Stimulated activated CD8-positive, alpha-beta memory T cell treated with anti-CD3 and anti-CD28 coated beads, Interleukin-12 subunit alpha, Interleukin-12 subunit beta, amount 100 ng/mL, for 24 hours (primary cell): ENCODE measurements around the gene FHIT.

Experiments used
- DNase-seq: peaks from one replicate; pipeline ENCODE4 v3.0.0-alpha.2; 2020; ENCODE audit errors: extremely low read depth

The FHIT gene

DNA sequence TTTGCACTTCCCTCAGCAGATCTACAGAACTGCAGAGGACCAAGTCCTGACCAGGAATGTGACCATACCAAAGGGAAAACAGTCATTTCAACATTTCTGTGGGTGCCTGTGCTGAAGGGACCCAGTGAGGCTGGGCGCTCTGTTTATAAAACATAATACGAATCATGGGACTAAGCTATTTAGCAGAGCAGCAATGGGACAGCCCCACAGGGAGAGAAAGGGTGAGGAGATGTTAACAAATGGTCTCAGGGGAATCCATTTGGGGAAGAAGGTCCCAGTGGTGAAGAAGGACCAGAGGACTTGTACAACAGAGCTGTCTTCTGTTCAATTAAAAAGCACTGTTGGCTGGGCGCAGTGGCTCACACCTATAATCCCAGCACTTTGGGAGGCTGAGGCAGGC lies 1025.4 kb downstream of the FHIT start:
- DNase-seq, result no peak

DNA sequence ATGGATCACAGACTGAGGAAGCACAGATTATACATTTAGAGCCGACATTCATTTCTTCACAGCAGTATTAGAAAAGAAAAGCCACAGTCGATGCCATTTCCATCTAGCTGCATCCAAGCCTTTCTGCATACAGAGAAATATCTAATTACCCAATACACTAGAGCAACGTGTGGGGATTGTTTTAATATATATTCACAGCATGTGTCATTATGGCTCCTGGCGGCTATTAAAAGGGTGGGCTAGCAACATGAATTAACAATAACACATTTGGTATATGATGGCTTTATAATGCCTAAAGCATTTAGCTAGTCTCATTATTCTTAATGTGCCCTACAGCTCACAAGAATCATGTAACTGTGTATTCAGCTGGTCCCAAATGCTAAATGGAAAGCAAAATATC lies 1030.5 kb downstream of the FHIT start:
- no peak for DNase-seq

GRCh38 chr3:60219501-60219900 lies 1031.8 kb downstream of the FHIT start:
- no peak for DNase-seq

DNA sequence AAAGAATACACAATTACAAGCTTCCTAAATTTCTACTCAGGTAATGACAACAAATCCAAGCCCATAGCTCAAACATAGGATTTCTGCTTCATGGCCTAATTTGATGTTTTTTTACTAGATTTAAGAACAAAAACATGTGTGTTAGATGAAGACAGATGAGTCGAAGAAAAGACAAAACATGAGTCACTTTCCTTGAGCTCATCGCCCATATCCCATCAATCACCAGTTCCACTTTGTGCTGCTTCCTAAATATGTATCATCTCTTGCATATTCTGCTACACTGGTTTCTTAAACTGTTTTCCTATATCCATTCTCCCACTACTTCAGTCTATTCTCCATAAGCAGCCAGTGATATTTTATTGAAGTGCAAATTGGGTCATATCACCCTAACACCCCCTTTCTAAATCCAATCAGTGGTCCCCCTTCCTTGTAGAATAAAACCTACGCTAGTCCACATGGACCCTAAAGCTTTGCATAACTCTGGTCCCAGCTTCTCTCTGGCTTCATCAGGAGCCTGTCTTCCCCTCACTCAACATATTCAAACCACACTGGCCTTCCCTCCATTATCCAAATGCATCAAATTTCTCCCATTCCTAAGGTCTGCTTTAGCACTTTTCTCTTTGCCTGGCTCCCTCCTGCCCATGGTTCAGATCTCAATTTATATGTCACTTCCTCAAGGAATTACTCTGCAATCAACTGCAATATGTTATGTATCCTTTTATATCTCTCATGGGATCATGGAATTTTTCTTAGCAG lies 1033.9 kb downstream of the FHIT start:
- no peak for DNase-seq

GRCh38 chr3:60216462-60217075 lies 1034.7 kb downstream of the FHIT start:
- no peak for DNase-seq

DNA sequence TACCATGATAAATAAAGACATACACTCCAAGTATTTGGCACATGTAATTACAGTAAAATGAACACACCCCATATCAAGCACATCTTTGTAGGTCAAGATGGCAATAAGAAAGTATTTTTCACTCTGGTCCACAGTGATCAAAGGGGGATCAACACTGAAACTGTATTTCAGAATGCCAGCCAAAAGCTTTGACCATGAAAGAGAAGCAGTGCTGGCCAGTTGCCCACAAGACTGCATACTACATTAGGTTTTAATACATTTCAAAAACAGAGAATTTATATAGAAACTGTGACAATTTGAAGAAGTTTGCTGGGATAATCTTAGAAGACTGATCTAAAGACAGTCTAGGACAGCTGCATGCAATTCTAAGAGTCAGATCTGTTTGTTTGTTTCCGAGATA lies 1035.3 kb downstream of the FHIT start:
- DNase-seq, result no peak

DNA sequence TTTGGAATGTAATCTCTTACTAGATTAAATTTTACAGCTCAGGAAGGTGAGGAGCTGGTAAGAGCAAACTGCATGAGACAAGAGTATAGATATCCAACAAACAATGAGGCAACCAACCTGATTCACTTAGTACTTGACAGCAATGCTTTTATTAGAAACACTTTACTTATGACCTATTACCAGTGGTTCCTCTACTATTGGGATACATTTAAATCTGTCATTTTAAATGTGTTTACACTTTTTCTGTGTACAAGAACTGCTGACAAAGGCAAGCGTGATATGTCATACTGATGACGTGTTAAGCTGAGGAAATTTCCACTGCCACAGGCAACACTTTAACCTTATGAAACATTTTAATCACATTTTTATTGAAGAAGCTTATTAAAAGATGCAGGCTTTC lies 1043.3 kb downstream of the FHIT start:
- DNase-seq, result no peak

- no peak for DNase-seq
Observed at GRCh38 chr3:60206206-60206605, 1045.0 kb downstream of the FHIT start.

DNA sequence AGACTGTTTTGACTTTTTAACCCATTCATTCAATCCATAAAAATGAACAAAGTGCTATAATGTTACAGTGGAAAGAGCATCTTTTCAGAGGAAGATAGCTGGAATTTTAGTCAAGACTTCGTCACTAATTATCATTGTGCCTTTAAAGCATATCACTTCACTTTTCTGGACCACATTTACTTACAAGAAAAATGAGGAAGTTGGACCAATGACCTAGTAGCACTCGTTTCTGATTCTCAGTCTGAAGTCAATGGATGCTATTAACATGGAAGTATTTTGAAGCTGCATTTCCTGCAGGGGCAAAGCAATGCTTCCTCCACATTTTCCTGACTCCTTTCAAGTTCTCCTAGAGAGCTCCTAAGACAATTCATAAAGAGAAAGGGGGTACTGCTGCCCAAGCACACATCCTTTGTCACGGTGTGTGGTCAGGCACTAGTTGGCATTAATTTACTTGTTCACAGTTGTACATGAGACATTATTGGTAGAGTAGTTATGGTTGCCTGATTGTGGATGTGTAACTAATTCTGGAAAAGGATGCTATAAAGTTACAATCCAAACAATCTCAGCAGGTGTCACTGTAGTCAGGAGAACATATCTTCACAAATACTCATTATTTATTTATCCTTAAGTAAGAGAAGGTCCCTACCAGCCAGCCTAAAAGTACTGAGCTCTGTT lies 1049.1 kb downstream of the FHIT start:
- DNase-seq, result no peak

GRCh38 chr3:60199306-60199705 lies 1051.9 kb downstream of the FHIT start:
- DNase-seq, result no peak

DNA sequence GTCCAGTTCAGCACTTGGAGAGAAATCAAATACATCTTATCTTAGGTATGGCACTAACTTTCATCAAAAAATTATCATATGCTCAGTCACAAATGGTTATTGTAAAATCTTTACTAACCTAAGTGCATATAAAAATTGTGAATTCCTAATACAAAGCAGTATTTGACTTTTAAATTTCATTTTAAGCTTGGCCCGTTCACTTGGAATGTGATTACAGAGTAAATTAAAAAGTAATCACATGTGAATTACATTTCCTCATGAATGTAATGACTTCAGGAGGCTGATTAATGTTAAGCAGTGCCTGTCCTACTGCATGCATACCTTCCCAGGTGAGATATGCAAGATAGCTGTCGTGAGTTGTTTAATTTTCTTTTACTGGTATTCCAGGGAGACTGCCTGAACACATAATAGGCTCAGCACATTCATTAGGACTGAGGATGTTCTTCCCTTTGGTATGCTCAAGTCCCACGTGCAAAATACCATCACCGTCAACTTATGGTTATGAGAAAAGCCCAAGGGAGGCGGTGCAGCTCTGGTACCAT lies 1053.0 kb downstream of the FHIT start:
- no peak for DNase-seq

GRCh38 chr3:60192297-60193114 lies 1058.7 kb downstream of the FHIT start:
- no peak for DNase-seq

DNA sequence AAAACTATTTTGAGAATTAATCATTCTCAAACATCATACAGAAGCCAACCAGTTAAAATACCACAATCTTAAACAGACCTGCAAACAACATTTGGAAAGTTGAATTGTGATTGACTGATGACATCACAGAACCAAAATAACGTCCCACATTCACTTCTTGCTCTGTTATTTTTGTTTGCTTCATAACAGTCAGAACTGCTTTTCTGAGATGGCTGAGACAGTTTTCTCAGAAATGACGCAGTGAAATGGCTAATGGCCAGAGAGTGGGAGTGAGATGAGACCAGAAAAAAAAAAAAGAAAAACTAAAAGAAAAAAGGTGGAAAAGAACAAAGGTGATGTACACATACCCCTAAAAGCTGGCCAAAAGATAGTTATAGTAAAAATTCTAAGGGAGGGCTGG lies 1061.2 kb downstream of the FHIT start:
- no peak for DNase-seq

DNA sequence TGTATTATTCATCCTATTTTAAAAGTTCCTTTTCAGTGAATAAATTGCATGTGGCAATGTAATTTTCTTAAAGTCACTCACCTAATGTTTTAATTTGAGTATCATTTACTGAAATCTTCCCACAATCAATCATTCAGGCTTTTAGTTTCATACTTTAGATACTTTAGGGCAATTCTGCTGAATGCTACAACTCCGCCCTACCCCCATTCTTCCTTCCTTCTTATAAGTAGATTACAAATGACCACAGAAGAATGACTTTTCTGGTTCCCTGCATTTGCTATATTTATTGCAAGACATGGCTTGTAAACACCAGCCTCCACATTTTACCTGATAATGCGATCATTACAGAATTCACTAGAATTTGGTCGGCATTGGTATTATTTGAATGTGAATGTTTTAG lies 1061.9 kb downstream of the FHIT start:
- DNase-seq, result no peak

DNA sequence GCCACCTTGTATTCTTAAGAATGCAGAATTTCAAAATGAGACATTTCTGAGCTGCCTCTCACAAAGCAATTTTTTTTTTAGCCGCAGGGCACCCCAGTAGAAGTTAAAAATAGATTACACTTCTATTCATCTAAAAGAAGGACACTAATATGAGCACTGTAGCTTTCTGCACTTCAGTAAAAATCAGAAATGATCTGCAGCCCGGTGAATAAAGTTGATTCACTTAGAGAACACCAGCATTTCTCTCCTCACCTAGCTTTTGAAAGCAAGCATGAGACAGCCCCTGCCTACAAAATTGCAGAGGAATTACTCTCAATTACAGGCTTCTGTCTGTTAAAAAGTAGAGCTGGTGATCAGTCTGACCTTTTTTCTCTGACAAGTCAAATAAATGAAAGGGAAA lies 1062.4 kb downstream of the FHIT start:
- DNase-seq, result no peak

DNA sequence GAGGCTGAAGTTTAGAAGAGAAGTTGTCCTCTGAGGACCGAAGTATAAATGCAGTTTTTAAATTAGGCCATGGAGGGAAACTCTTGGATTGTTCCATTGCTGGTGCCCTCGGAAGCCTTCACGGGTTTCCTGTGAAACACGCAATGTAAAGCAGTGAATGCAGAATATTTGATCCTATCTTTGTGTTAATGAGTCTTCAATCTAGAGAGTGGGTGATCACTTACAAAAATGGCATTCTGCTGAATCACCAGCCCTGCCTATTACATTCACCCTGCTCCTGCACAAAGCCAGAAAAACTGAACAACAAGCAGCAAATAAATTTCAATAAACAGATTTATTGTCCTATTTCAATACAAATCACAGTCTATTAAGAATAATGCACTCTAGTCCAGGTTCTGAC lies 1063.9 kb downstream of the FHIT start:
- no peak for DNase-seq

- DNase-seq, result no peak
Observed at GRCh38 chr3:60186359-60186758, 1064.9 kb downstream of the FHIT start.

DNA sequence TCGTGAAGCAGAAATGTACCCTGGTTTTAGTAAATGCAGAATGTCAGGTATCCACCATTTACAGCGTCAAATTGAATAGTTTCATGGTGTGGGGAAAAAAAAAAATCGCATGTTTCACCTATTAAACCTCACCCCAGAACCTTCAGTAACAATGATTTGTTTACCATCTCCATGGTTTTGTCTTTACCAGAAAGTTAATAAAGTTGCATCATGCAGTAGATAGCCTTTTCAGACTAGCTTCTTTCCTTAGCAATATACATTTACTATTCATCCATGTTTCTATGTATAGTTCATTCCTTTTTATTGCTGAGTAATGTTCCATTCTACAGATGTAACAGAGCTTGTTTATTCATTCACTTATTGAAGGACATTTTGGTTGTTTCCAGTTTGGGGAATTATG lies 1066.1 kb downstream of the FHIT start:
- DNase-seq, result no peak

- no peak for DNase-seq
Observed at GRCh38 chr3:60182697-60183096, 1068.6 kb downstream of the FHIT start.

GRCh38 chr3:60178931-60179653 lies 1072.2 kb downstream of the FHIT start:
- no peak for DNase-seq

DNA sequence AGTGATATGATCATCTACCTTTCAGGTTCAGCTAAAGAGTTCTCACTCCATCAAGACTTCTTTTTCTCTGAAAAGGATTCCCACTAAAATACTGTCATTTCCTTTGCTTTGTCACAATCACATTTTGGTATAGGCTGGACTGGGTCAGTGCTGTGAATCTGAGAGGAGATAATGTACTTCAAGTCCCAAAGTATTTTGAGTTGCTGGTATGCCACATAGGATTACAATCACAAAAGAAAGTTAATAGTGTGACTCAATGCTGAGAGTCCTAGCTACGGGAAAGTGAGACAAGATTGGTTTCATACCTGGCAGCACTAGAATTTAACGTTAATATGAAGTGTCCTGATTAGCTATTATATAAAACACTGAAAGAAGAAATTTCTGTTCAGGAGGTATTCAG lies 1073.5 kb downstream of the FHIT start:
- no peak for DNase-seq
